K562 (cell line): Measurements from ENCODE around the gene LMAN1L. TPM values are rescaled to one million over a fixed set of nuclear protein-coding genes. Genes with fewer than 3 reads are reported as not detected.
A peak's percentile ranks its signal among the peaks of the same experiment; 100 is the strongest.

ENCODE experiments used
- BCOR ChIP-seq: fragments of 450-650 bp; IDR thresholded peaks from 2 replicates; pipeline ENCODE4 v1.6.1; 2016
- CCNT2 ChIP-seq: IDR thresholded peaks from 2 replicates; pipeline ENCODE4 v1.6.1; 2011; ENCODE audit warnings: borderline replicate concordance, low read depth, mild to moderate bottlenecking, moderate library complexity, mixed read lengths, low read length; ENCODE audit not compliant: insufficient read length; ENCODE audit errors: extremely low read depth
- CREB1 ChIP-seq, 2 experiments: sonication (generic) in 1 of 2; formaldehyde crosslinking in 1 of 2; IDR thresholded peaks; 2 replicates each; pipeline versions ENCODE4 v1.6.1 to v1.8.0; 2012 to 2022; ENCODE audit warnings: inconsistent platforms in 1 of 2, mild to moderate bottlenecking in 1 of 2, missing genetic modification reagents in 1 of 2, moderate library complexity in 1 of 2
- ETV1 ChIP-seq: fragments of 450-650 bp; conservative IDR thresholded peaks from 2 replicates; pipeline ENCODE4 v1.6.1; 2016; ENCODE audit warnings: missing genetic modification characterization, control low read depth, low read depth, missing compliant biosample characterization
- HDAC1 ChIP-seq, 2 experiments: fragments of 450-650 bp; IDR thresholded peaks; 2 replicates each; pipeline ENCODE4 v1.6.1; 2016 to 2017; ENCODE audit warnings: inconsistent platforms in 1 of 2, mild to moderate bottlenecking in 1 of 2, moderate library complexity in 1 of 2
- HDAC8 ChIP-seq: fragments of 450-650 bp; IDR thresholded peaks from 2 replicates; pipeline ENCODE4 v1.6.1; 2016; ENCODE audit warnings: mild to moderate bottlenecking, missing genetic modification characterization, moderate library complexity, missing compliant biosample characterization
- HNRNPK ChIP-seq: fragments of 200-400 bp; formaldehyde crosslinking; IDR thresholded peaks from one replicate; pipeline ENCODE4 v1.6.1; 2018; ENCODE audit warnings: mild to moderate bottlenecking, low read depth, low read length; ENCODE audit not compliant: poor library complexity, severe bottlenecking
- IRF2 ChIP-seq: sonication (generic); formaldehyde crosslinking; IDR thresholded peaks from 2 replicates; pipeline ENCODE4 v1.8.1; 2022; ENCODE audit warnings: mild to moderate bottlenecking, missing genetic modification reagents
- LCOR ChIP-seq: sonication (generic); formaldehyde crosslinking; IDR thresholded peaks from 2 replicates; pipeline ENCODE4 v1.8.0; 2022; ENCODE audit warnings: mild to moderate bottlenecking, missing genetic modification reagents
- POLR3A ChIP-seq: IDR thresholded peaks from 2 replicates; pipeline ENCODE4 v1.6.1; 2011; ENCODE audit warnings: borderline replicate concordance, mild to moderate bottlenecking, moderate library complexity; ENCODE audit not compliant: insufficient read length, insufficient read depth; ENCODE audit errors: extremely low read depth
- PRPF4 ChIP-seq: fragments of 200-400 bp; formaldehyde crosslinking; IDR thresholded peaks from one replicate; pipeline ENCODE4 v1.6.1; 2017; ENCODE audit warnings: low read length, low read depth, mild to moderate bottlenecking; ENCODE audit not compliant: insufficient read depth, poor library complexity, severe bottlenecking
- RUNX1 ChIP-seq: sonication (generic); IDR thresholded peaks from 2 replicates; pipeline ENCODE4 v1.6.1; 2016; ENCODE audit warnings: antibody characterized with exemption, low read depth
- SP2 ChIP-seq: IDR thresholded peaks from 2 replicates; pipeline ENCODE4 v1.6.1; 2011; ENCODE audit warnings: mild to moderate bottlenecking, low read depth, low read length, moderate library complexity; ENCODE audit not compliant: poor library complexity, severe bottlenecking; ENCODE audit errors: extremely low read depth
- TEAD4 ChIP-seq, 2 experiments: sonication (generic) in 1 of 2; formaldehyde crosslinking in 1 of 2; IDR thresholded peaks; 2 replicates each; pipeline versions ENCODE4 v1.6.1 to v1.8.0; 2012 to 2022; ENCODE audit warnings: borderline replicate concordance in 1 of 2, inconsistent platforms in 1 of 2, low read length in 1 of 2, mild to moderate bottlenecking in 1 of 2, missing genetic modification reagents in 1 of 2
- ZC3H11A ChIP-seq: IDR thresholded peaks from 2 replicates; pipeline ENCODE4 v1.6.1; 2012; ENCODE audit warnings: low read depth, low read length, improper control_type of control experiment
- ZKSCAN1 ChIP-seq: fragments of 150-350 bp; IDR thresholded peaks from 2 replicates; pipeline ENCODE4 v1.6.1; 2016; ENCODE audit warnings: low read depth, low read length
- ZNF121 ChIP-seq: sonication (generic); formaldehyde crosslinking; conservative IDR thresholded peaks from 2 replicates; pipeline ENCODE4 v1.8.0; 2022; ENCODE audit warnings: missing genetic modification reagents
- ZNF140 ChIP-seq: fragments of 250-450 bp; sonication (Bioruptor Pico); IDR thresholded peaks from 2 replicates; pipeline ENCODE4 v1.8.0; 2021; ENCODE audit warnings: moderate library complexity, mild to moderate bottlenecking, inconsistent platforms
- ZNF197 ChIP-seq: fragments of 200-800 bp; sonication (Bioruptor generic); IDR thresholded peaks from 2 replicates; pipeline ENCODE4 v1.6.1; 2016; ENCODE audit warnings: low read depth, missing genetic modification characterization, missing compliant biosample characterization
- ZNF408 ChIP-seq: fragments of 250-450 bp; sonication (Bioruptor Pico); IDR thresholded peaks from 2 replicates; pipeline ENCODE4 v1.4.0; 2020; ENCODE audit warnings: low read depth, mild to moderate bottlenecking, moderate library complexity
- ZNF77 ChIP-seq: fragments of 250-450 bp; sonication (Bioruptor Pico); IDR thresholded peaks from 2 replicates; pipeline ENCODE4 v1.5.0; 2020
- polyA plus RNA-seq, 8 experiments: library from polyadenylated mRNA; depleted of rRNA in 4 of 8; stranded (reverse) in 5 of 8; unstranded in 3 of 8; fragments of >200 nt; fragmentation: Nextera tagmentation in 2 of 8; fragmentation: Illumina TruSeq in 1 of 8; extraction: Ambion mirVana in 2 of 8; extraction: Trizol in 1 of 8; gene quantifications; 2 replicates each; pipeline versions ENCODE4 v1.2.1 to v1.2.3, GENCODE V29; 2011 to 2014; ENCODE audit warnings: inconsistent platforms in 1 of 8, missing spikeins in 1 of 8
- total RNA-seq, 7 experiments: library from RNA; depleted of rRNA in 6 of 7; stranded (reverse); fragments of >200 nt in 6 of 7; fragmentation: Illumina TruSeq in 2 of 7; extraction: Trizol in 2 of 7; gene quantifications; 2 replicates each; pipeline versions ENCODE4 v1.2.1 to v1.2.3, GENCODE V29; 2011 to 2021; ENCODE audit warnings: low replicate concordance in 1 of 7
- TF ChIP-seq, protein P1 (sequence below): fragments of 450-650 bp; IDR thresholded peaks from 2 replicates; pipeline ENCODE4 v1.6.1; 2018; ENCODE audit warnings: mild to moderate bottlenecking, low read depth; ENCODE audit not compliant: partially characterized antibody
- TF ChIP-seq, protein P2 (sequence below): fragments of 450-650 bp; IDR thresholded peaks from 2 replicates; pipeline ENCODE4 v1.6.1; 2017; ENCODE audit warnings: antibody characterized with exemption

LMAN1L gene
- total and polyA plus RNA-seq, 9 of the 15 experiments (the other 6 are each of a cell fraction or from before 2014, with no cell fraction given) = not detected

DNA sequence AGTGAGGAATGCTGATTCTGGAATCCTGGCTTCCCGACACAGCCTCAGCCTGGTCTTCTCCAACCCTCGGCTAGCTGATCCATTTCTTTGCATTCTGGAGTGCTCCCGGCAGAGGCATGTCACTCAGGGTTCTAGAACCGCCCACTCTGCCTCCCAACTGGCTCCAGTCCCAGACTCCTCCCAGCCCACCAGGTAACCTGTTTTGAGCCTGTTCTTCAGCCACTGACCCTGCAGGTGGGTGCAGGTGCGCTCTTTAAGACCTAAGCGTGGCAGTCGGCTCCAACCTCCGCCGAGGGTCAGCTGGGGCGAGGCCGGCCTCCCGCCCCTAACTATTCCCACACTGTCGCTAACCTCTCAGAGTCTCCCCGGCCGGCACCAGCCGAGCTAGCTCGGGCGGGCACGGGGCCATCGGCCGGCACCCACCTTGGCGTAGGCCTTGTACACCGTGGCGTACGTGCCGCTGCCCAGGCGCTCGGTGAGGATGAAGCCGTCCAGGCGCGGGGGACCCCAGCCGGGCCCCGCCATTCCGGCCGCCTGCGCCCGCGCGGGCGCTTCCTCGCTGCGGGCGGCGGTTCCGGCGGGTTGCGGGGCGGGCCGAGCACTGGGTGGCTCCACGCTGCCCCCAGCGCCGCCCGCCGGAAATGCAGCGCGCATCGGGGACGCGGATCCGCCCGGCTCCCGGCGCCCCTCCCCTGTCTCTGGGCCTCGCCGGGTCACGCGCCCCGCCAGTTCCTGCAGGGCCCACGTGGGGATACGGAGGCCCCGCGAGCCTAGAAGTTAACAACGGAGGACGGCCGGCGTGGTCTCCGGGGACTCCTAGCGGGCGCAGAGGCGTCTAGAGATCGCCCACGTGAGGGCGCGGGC, 30.2 kb downstream of the LMAN1L start, which contains the start of gene ULK3 (continued):
- TF ChIP-seq, protein P1, sequence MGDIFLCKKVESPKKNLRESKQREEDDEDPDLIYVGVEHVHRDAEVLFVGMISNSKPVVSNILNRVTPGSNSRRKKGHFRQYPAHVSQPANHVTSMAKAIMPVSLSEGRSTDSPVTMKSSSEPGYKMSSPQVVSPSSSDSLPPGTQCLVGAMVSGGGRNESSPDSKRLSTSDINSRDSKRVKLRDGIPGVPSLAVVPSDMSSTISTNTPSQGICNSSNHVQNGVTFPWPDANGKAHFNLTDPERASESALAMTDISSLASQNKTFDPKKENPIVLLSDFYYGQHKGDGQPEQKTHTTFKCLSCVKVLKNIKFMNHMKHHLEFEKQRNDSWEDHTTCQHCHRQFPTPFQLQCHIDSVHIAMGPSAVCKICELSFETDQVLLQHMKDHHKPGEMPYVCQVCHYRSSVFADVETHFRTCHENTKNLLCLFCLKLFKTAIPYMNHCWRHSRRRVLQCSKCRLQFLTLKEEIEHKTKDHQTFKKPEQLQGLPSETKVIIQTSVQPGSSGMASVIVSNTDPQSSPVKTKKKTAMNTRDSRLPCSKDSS = no peak
- TF ChIP-seq ZNF408 (CRISPR knock-in tag) (no peak), ZNF197 (CRISPR knock-in tag) (0 out of 2 replicates have a peak, but pooled peaks have one; percentile 37), LCOR (CRISPR knock-in tag) (peak; percentile 87), TEAD4 (IDR thresholded peaks at IDR 0.05; ENCODE audit: low read length) (no peak; the same call in 1 of the 2 replicates), TEAD4 (CRISPR knock-in tag; IDR thresholded peaks at IDR 0.05; ENCODE audit: borderline replicate concordance) (no peak), HDAC1 (IDR thresholded peaks at IDR 0.05) (peak; percentile 63 to 88; a peak in 3 of 4 replicates), ZC3H11A (no peak), RUNX1 (no peak), POLR3A (no peak), PRPF4 (no peak), HNRNPK (no peak), ZNF121 (CRISPR knock-in tag) (no peak), BCOR (no peak), ETV1 (tag) (no peak), CCNT2 (peak; percentile 95), CREB1 (IDR thresholded peaks at IDR 0.05) (peak; percentile 36; the same call in 1 of the 2 replicates), CREB1 (CRISPR knock-in tag; IDR thresholded peaks at IDR 0.05) (peak; percentile 56; the same call in 1 of the 2 replicates), ZKSCAN1 (no peak), SP2 (no peak), ZNF140 (no peak), HDAC8 (no peak), IRF2 (CRISPR knock-in tag) (no peak), ZNF77 (CRISPR knock-in tag) (no peak)
- TF ChIP-seq, protein P2, sequence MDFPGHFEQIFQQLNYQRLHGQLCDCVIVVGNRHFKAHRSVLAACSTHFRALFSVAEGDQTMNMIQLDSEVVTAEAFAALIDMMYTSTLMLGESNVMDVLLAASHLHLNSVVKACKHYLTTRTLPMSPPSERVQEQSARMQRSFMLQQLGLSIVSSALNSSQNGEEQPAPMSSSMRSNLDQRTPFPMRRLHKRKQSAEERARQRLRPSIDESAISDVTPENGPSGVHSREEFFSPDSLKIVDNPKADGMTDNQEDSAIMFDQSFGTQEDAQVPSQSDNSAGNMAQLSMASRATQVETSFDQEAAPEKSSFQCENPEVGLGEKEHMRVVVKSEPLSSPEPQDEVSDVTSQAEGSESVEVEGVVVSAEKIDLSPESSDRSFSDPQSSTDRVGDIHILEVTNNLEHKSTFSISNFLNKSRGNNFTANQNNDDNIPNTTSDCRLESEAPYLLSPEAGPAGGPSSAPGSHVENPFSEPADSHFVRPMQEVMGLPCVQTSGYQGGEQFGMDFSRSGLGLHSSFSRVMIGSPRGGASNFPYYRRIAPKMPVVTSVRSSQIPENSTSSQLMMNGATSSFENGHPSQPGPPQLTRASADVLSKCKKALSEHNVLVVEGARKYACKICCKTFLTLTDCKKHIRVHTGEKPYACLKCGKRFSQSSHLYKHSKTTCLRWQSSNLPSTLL = no peak
